HUDEP-2 (cell line): ENCODE results near the gene OOSP4B.
"Not testable (repeated sequence)": the region's sequence is repeated elsewhere in the genome, so short reads cannot be mapped to it uniquely, and the experiment has no call there.

Experiments used
- DNase-seq, 76 experiments: peaks; one replicate each; lab custom pipeline; 2025; ENCODE audit not compliant: unreplicated experiment in 76 of 76; lab: John Stamatoyannopoulos, UW

Gene OOSP4B

GRCh38 chr11:60059052-60059451, 42.1 kb downstream of the OOSP4B start:
- DNase-seq, result no peak

DNA sequence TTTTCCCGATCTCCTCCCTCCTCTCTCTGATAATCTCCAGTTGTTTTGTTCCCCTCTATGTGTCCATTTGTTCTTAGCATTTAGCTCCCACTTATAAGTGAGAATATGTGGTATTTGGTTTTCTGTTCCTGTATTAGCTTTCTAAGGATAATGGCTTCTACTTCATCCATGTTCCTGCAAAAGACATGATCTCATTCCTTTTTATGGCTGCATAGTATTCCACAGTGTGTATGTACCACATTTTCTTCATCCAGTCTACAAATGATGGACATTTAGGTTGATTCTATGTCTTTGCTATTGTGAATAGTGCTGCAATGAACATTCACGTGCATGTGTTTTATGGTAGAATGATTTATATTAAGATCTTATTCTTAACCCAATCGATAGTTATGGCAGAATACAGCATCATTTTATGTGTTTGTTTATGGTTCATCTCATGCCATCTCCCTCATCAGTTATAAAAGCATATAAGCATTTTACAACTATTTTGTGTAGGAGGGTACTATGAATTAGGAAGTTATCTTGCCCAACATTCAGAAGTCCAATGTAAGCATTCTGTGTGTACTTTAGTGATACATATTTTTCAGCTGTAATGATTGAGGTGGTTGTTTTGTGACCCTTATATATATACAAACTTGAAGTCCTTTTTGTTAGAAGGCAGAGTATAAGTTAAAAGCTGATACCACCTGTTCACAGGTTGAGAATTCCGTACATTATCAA, 42.7 kb downstream of the OOSP4B start:
- no peak for DNase-seq

DNA sequence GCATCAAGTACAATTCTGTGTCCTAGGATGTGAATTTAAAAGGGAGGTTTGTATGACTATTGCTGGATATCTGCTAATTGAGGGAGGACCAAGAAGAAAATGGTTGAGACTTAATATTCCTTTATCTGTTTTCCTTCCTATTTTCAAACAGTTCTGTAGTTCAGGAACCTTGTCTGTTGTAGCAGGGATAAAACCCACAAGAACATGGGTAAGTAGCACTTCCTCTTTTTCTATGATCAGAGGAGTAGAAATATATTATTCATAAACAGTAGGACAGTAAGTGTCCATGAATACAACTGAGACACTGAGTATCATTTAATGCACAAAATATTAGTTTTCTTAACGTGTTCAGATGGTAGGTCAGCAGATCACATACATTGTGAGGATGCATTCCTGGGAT, 47.1 kb downstream of the OOSP4B start:
- DNase-seq, result peak in 2 of 76 experiments; percentile 23 to 29

DNA sequence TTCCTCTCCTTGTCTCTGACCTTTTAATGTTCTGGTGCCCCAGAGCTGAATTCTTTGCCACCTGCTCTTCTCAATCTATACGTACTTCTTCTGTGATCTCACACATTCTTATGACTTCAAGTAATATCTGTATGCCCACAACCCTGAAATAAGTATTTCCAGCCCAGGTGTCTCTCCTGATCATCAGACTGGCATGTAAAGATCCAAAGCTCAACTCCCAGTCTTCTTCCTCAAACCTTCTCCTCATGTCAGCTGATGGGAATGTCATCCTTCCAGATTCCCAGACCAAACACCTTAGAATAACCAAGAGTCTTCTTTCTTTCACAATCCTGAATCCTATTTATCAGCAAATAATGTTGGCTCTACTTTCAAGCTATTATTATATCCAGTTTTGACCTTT, 48.8 kb downstream of the OOSP4B start:
- DNase-seq, result no peak

GRCh38 chr11:60069450-60069849, 52.5 kb downstream of the OOSP4B start:
- DNase-seq, result no peak

DNA sequence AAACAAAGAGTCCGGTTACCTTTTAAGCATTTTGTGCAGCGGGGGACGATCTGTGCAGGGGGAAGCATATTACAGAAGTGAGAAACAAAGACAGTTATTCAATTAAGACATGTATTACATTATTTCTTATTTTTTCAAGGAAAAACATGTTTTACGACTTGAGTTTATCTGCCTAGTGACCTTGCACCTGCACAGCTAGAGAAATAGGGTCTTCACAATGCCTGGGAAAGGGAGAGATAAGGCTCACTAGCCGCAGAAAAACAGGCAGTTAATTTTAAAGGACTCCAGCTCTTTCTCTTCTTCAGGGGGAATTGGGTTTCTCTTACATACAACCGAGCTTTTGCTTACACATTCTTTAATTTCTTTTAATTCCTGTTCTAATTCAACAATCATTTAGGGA, 54.7 kb downstream of the OOSP4B start:
- not testable (repeated sequence) for DNase-seq

GRCh38 chr11:60077216-60077817, 60.3 kb downstream of the OOSP4B start:
- DNase-seq, result no peak

DNA sequence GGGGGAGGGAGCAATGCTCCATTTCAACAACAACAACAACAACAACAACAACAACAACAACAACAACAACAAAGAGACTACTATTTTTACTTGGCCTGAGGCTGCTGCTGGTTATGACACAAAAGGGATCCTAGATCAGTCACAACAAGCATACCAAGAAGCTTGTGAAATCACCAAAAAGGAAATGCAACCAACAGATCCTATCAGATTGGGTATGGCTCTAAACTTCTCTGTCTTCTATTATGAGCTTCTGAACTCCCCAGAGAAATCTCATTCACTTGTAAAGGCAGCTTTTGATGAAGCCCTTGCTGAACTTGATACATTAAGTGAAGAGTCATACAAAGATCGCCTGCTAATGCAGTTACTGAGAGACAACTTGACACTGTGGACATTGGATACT, 61.0 kb downstream of the OOSP4B start:
- no peak for DNase-seq

DNA sequence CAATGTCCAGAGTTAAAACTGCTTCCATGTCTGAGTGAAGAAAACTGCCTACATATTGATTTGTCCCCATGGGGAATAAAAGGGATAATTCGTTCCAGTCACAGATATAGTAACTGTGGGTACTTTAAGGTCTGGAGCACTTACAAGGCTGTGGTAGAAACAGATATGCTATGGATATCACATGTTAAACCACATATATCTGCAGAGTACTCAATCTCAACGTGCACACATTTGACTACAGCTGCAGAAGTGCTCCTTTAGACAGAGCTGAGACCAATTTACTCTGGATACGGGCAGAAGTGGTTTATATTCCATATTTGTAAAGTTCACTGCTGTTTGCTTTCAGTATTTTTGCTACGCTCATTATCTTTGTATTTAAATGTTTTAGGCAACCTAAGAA, 61.8 kb downstream of the OOSP4B start:
- peak in 6 of 76 experiments; percentile 8 to 44 (median 14) for DNase-seq

GRCh38 chr11:60080535-60080934, 63.6 kb downstream of the OOSP4B start:
- DNase-seq, result no peak
